Esophagus muscularis mucosa (tissue), 3 donors: ENCODE data around the gene EVA1B.

Source experiments
- POLR2A ChIP-seq: fragments of 450-650 bp; IDR thresholded peaks from one replicate; pipeline ENCODE4 v1.6.1; 2017; ENCODE audit warnings: antibody characterized with exemption, moderate library complexity, mild to moderate bottlenecking, low read depth
- POLR2AphosphoS5 ChIP-seq, 2 donors: sonication (generic); formaldehyde crosslinking; IDR thresholded peaks; one replicate each; pipeline ENCODE4 v1.6.1; 2017; ENCODE audit warnings: antibody characterized with exemption in 2 of 2
- TF ChIP-seq, protein P1 (sequence below), 3 experiments: fragments of 200-600 bp in 2 of 3; fragments of 450-650 bp in 1 of 3; sonication (generic) in 2 of 3; IDR thresholded peaks; one replicate each; pipeline ENCODE4 v1.5.1; 2017 to 2019; ENCODE audit warnings: antibody characterized with exemption in 3 of 3, mild to moderate bottlenecking in 2 of 3, moderate library complexity in 1 of 3

DNA sequence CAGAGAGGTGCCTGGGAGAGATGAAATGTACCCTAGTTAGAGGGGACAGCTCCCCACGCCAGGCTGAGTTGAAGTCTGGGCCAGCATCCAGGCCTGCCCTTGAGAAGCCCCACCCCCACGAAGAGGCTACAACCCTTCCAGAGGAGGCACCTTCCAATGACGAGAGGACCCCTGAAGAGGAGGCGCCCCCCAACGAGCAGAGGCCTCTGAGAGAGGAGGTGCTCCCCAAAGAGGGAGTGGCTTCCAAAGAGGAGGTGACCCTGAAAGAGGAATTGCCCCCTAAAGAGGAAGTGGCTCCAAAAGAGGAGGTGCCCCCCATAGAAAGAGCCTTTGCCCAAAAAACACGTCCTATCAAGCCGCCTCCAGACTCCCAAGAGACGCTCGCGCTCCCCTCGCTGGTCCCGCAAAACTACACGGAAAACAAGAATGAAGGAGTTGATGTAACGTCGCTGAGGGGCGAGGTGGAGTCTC is 3.1 kb downstream of the EVA1B start:
- TF ChIP-seq POLR2A = no peak
- TF ChIP-seq, protein P1, sequence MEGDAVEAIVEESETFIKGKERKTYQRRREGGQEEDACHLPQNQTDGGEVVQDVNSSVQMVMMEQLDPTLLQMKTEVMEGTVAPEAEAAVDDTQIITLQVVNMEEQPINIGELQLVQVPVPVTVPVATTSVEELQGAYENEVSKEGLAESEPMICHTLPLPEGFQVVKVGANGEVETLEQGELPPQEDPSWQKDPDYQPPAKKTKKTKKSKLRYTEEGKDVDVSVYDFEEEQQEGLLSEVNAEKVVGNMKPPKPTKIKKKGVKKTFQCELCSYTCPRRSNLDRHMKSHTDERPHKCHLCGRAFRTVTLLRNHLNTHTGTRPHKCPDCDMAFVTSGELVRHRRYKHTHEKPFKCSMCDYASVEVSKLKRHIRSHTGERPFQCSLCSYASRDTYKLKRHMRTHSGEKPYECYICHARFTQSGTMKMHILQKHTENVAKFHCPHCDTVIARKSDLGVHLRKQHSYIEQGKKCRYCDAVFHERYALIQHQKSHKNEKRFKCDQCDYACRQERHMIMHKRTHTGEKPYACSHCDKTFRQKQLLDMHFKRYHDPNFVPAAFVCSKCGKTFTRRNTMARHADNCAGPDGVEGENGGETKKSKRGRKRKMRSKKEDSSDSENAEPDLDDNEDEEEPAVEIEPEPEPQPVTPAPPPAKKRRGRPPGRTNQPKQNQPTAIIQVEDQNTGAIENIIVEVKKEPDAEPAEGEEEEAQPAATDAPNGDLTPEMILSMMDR (IDR thresholded peaks at IDR 0.05) = no peak
- no peak for TF ChIP-seq POLR2AphosphoS5 (IDR thresholded peaks at IDR 0.05)
